ENCODE data around the gene HECTD4. TPM values are rescaled to one million over a fixed set of nuclear protein-coding genes. Genes with fewer than 3 reads are reported as not detected.

HECTD4 gene
- total and polyA plus RNA-seq, 2 donors (not counting 1 experiment from before 2014, with no cell fraction given) = 46.4 to 92.2 TPM

GRCh38 chr12:112121780-112122565, 260.3 kb downstream of the HECTD4 start:
- no peak overlapping the region for H3K4me3 Mint-ChIP-seq
- H3K27me3 ChIP-seq (replicated peaks in 1 of 4; ENCODE audit: control extremely low read depth in 1 of 4, control insufficient read depth in 3 of 4, insufficient read depth in 4 of 4, low read length in 3 of 4) = no peaks in the 10 kb centered on the region
- H3K27ac Mint-ChIP-seq = no peak overlapping the region
- no peak for TF ChIP-seq EZH2 (IDR thresholded peaks at IDR 0.05; ENCODE audit: borderline replicate concordance, insufficient read depth, low read depth, low read length, poor library complexity, severe bottlenecking)
- TF ChIP-seq, protein P1, sequence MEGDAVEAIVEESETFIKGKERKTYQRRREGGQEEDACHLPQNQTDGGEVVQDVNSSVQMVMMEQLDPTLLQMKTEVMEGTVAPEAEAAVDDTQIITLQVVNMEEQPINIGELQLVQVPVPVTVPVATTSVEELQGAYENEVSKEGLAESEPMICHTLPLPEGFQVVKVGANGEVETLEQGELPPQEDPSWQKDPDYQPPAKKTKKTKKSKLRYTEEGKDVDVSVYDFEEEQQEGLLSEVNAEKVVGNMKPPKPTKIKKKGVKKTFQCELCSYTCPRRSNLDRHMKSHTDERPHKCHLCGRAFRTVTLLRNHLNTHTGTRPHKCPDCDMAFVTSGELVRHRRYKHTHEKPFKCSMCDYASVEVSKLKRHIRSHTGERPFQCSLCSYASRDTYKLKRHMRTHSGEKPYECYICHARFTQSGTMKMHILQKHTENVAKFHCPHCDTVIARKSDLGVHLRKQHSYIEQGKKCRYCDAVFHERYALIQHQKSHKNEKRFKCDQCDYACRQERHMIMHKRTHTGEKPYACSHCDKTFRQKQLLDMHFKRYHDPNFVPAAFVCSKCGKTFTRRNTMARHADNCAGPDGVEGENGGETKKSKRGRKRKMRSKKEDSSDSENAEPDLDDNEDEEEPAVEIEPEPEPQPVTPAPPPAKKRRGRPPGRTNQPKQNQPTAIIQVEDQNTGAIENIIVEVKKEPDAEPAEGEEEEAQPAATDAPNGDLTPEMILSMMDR (IDR thresholded peaks at IDR 0.05) = no peak
- whole genome bisulfite sequencing (ENCODE audit: insufficient coverage) = 97% methylated on average over 10 of the region's 11 CpGs
- H3K79me2 ChIP-seq (ENCODE audit: control insufficient read depth, insufficient read depth, low read length) = peaks cover 17% of the 10 kb centered on the region
- no peaks in the 10 kb centered on the region for H3K9me3 ChIP-seq (ENCODE audit: control extremely low read depth in 1 of 3, control insufficient read depth in 2 of 3, insufficient read depth in 1 of 3, low read length in 2 of 3)
- no peaks in the 10 kb centered on the region for H3K9me3 Mint-ChIP-seq (ENCODE audit: insufficient read depth)
- H3K4me3 ChIP-seq (ENCODE audit: control extremely low read depth in 1 of 5, extremely low read depth in 1 of 5, insufficient read depth in 1 of 5, low read depth in 2 of 5, low read length in 4 of 5) = no peak overlapping the region
- H3K4me1 ChIP-seq (ENCODE audit: control insufficient read depth in 2 of 2, insufficient read depth in 2 of 2, low read length in 2 of 2) = peaks cover 11 to 16% of the 10 kb centered on the region in 2 donors
- ChIA-PET POLR2A (no interaction called here), CTCF (interaction anchor here (0.6 kb wide), 1 partner anchor 13 kb away, joined by 4 read pairs; the partner anchor contains the start of gene NAA25)
- intact Hi-C loops (cut with micrococcal nuclease) = no loop called here
- no peak overlapping the region for H3K9ac ChIP-seq (ENCODE audit: low read length)
- H3K27me3 Mint-ChIP-seq = peaks cover 4% of the 10 kb centered on the region
- no peak overlapping the region for H2AFZ ChIP-seq (ENCODE audit: insufficient read depth, low read depth, low read length, poor library complexity, severe bottlenecking)
- H3K4me2 ChIP-seq (replicated peaks; ENCODE audit: low read depth, low read length, poor library complexity, severe bottlenecking) = no peak overlapping the region
- ATAC-seq (ENCODE audit: low read depth) (no peak), DNase-seq (no peak)
- no peaks in the 10 kb centered on the region for H3K36me3 ChIP-seq (replicated peaks in 1 of 2; ENCODE audit: control extremely low read depth in 1 of 2, control insufficient read depth in 1 of 2, extremely low read depth in 1 of 2, insufficient read depth in 2 of 2, low read length in 1 of 2)
- H3K4me1 Mint-ChIP-seq = peaks cover 15% of the 10 kb centered on the region
- H4K20me1 ChIP-seq (ENCODE audit: control insufficient read depth, insufficient read depth, low read length, poor library complexity, severe bottlenecking) = peaks cover 7% of the 10 kb centered on the region
- H3K27ac ChIP-seq (ENCODE audit: low read length in 2 of 2) = no peak overlapping the region

GRCh38 chr12:112117685-112118084, 264.5 kb downstream of the HECTD4 start:
- Mint-ChIP-seq H3K4me1 (peaks cover 4% of the 10 kb centered on the region), H3K9me3 (ENCODE audit: insufficient read depth) (no peaks in the 10 kb centered on the region), H3K27ac (no peak overlapping the region), H3K4me3 (no peak overlapping the region), H3K27me3 (peaks cover 4% of the 10 kb centered on the region)
- ChIA-PET CTCF (no interaction called here), POLR2A (no interaction called here)
- no peaks in the 10 kb centered on the region for H3K9me3 ChIP-seq (ENCODE audit: control extremely low read depth in 1 of 3, control insufficient read depth in 2 of 3, insufficient read depth in 1 of 3, low read length in 2 of 3)
- no peak overlapping the region for H3K4me3 ChIP-seq (ENCODE audit: control extremely low read depth in 1 of 5, extremely low read depth in 1 of 5, insufficient read depth in 1 of 5, low read depth in 2 of 5, low read length in 4 of 5)
- no peaks in the 10 kb centered on the region for H3K27me3 ChIP-seq (replicated peaks in 1 of 4; ENCODE audit: control extremely low read depth in 1 of 4, control insufficient read depth in 3 of 4, insufficient read depth in 4 of 4, low read length in 3 of 4)
- intact Hi-C loops (cut with micrococcal nuclease) = no loop called here
- H3K9ac ChIP-seq (ENCODE audit: low read length) = no peak overlapping the region
- no peaks in the 10 kb centered on the region for H3K79me2 ChIP-seq (ENCODE audit: control insufficient read depth, insufficient read depth, low read length)
- no peak overlapping the region for H3K27ac ChIP-seq (ENCODE audit: low read length in 2 of 2)
- no peak for TF ChIP-seq EZH2 (IDR thresholded peaks at IDR 0.05; ENCODE audit: borderline replicate concordance, insufficient read depth, low read depth, low read length, poor library complexity, severe bottlenecking)
- TF ChIP-seq, protein P1 (IDR thresholded peaks at IDR 0.05) = no peak
- no peak overlapping the region for H2AFZ ChIP-seq (ENCODE audit: insufficient read depth, low read depth, low read length, poor library complexity, severe bottlenecking)
- ATAC-seq (ENCODE audit: low read depth) = no peak
- no peaks in the 10 kb centered on the region for H3K36me3 ChIP-seq (replicated peaks in 1 of 2; ENCODE audit: control extremely low read depth in 1 of 2, control insufficient read depth in 1 of 2, extremely low read depth in 1 of 2, insufficient read depth in 2 of 2, low read length in 1 of 2)
- H3K4me2 ChIP-seq (replicated peaks; ENCODE audit: low read depth, low read length, poor library complexity, severe bottlenecking) = no peak overlapping the region
- 100% methylated on average over 4 of the region's 8 CpGs for WGBS (ENCODE audit: insufficient coverage)
- no peaks in the 10 kb centered on the region for H4K20me1 ChIP-seq (ENCODE audit: control insufficient read depth, insufficient read depth, low read length, poor library complexity, severe bottlenecking)
- peaks cover 4 to 6% of the 10 kb centered on the region in 2 donors for H3K4me1 ChIP-seq (ENCODE audit: control insufficient read depth in 2 of 2, insufficient read depth in 2 of 2, low read length in 2 of 2)
- DNase-seq = no peak

Data from B cell (primary cell).